Breast epithelium (tissue), 3 donors: ENCODE measurements around the gene G0S2.
"Not testable (repeated sequence)": the region's sequence is repeated elsewhere in the genome, so short reads cannot be mapped to it uniquely, and the experiment has no call there.

Experiments
- POLR2A ChIP-seq: fragments of 450-650 bp; IDR thresholded peaks from one replicate; pipeline ENCODE4 v1.6.1; 2016; ENCODE audit warnings: antibody characterized with exemption, mild to moderate bottlenecking, moderate library complexity
- POLR2AphosphoS5 ChIP-seq, 3 donors: sonication (generic); formaldehyde crosslinking; IDR thresholded peaks; one replicate each; pipeline ENCODE4 v1.6.1; 2017; ENCODE audit warnings: antibody characterized with exemption in 3 of 3

GRCh38 chr1:209700686-209701085 is 25.5 kb downstream of the G0S2 start:
- not testable (repeated sequence) for TF ChIP-seq POLR2A; POLR2AphosphoS5 (IDR thresholded peaks at IDR 0.05)
